ENCODE measurements around the gene SLCO1A2. TPM values are rescaled to one million over a fixed set of nuclear protein-coding genes. Genes with fewer than 3 reads are reported as not detected.

The SLCO1A2 gene
- polyA plus RNA-seq, 4 donors: 0.09 to 1.1 (median 0.18) TPM

- DNase-seq (ENCODE audit: low read depth in 4 of 4, low spot score in 3 of 4): no peak
These were observed 3.9 kb downstream of the SLCO1A2 start for GRCh38 chr12:21330682-21331253.

- DNase-seq (ENCODE audit: low read depth in 4 of 4, low spot score in 3 of 4): no peak
These were observed 6.1 kb downstream of the SLCO1A2 start for GRCh38 chr12:21328578-21328977.

GRCh38 chr12:21324551-21324950, 10.2 kb downstream of the SLCO1A2 start:
- no peak for DNase-seq (ENCODE audit: low read depth in 4 of 4, low spot score in 3 of 4)

GRCh38 chr12:21323736-21324135, 11.0 kb downstream of the SLCO1A2 start:
- no peak for DNase-seq (ENCODE audit: low read depth in 4 of 4, low spot score in 3 of 4)

- no peak for DNase-seq (ENCODE audit: low read depth in 4 of 4, low spot score in 3 of 4)
These were observed 25.9 kb downstream of the SLCO1A2 start for GRCh38 chr12:21308785-21309184.

- DNase-seq (ENCODE audit: low read depth in 4 of 4, low spot score in 3 of 4): no peak
These were observed 29.1 kb downstream of the SLCO1A2 start for GRCh38 chr12:21305661-21306060.

- DNase-seq (ENCODE audit: low read depth in 4 of 4, low spot score in 3 of 4): no peak
These were observed 34.1 kb downstream of the SLCO1A2 start for GRCh38 chr12:21300632-21301031.

GRCh38 chr12:21296751-21297406, 37.8 kb downstream of the SLCO1A2 start:
- DNase-seq (ENCODE audit: low read depth in 4 of 4, low spot score in 3 of 4): no peak

GRCh38 chr12:21296348-21296747, 38.4 kb downstream of the SLCO1A2 start:
- no peak for DNase-seq (ENCODE audit: low read depth in 4 of 4, low spot score in 3 of 4)

- no peak for DNase-seq (ENCODE audit: low read depth in 4 of 4, low spot score in 3 of 4)
These were observed 40.5 kb downstream of the SLCO1A2 start for GRCh38 chr12:21294176-21294575.

- no peak for DNase-seq (ENCODE audit: low read depth in 4 of 4, low spot score in 3 of 4)
These were observed 42.6 kb downstream of the SLCO1A2 start for GRCh38 chr12:21292111-21292510.

GRCh38 chr12:21289698-21290097, 45.0 kb downstream of the SLCO1A2 start:
- no peak for DNase-seq (ENCODE audit: low read depth in 4 of 4, low spot score in 3 of 4)

- DNase-seq (ENCODE audit: low read depth in 4 of 4, low spot score in 3 of 4): no peak
These were observed 57.9 kb downstream of the SLCO1A2 start for GRCh38 chr12:21276826-21277225.

- no peak for DNase-seq (ENCODE audit: low read depth in 4 of 4, low spot score in 3 of 4)
These were observed 68.8 kb downstream of the SLCO1A2 start for GRCh38 chr12:21265932-21266331.

- DNase-seq (ENCODE audit: low read depth in 4 of 4, low spot score in 3 of 4): no peak
These were observed 70.5 kb downstream of the SLCO1A2 start for GRCh38 chr12:21264232-21264631.

- no peak for DNase-seq (ENCODE audit: low read depth in 4 of 4, low spot score in 3 of 4)
These were observed 77.5 kb downstream of the SLCO1A2 start for GRCh38 chr12:21257172-21257571.

GRCh38 chr12:21252070-21252469, 82.6 kb downstream of the SLCO1A2 start:
- no peak for DNase-seq (ENCODE audit: low read depth in 4 of 4, low spot score in 3 of 4)

- no peak for DNase-seq (ENCODE audit: low read depth in 4 of 4, low spot score in 3 of 4)
These were observed 86.0 kb downstream of the SLCO1A2 start for GRCh38 chr12:21248679-21249078.

GRCh38 chr12:21239866-21240265, 94.9 kb downstream of the SLCO1A2 start:
- no peak for DNase-seq (ENCODE audit: low read depth in 4 of 4, low spot score in 3 of 4)

GRCh38 chr12:21234395-21234794, 100.3 kb downstream of the SLCO1A2 start:
- no peak for DNase-seq (ENCODE audit: low read depth in 4 of 4, low spot score in 3 of 4)

- no peak for DNase-seq (ENCODE audit: low read depth in 4 of 4, low spot score in 3 of 4)
These were observed 110.8 kb downstream of the SLCO1A2 start for GRCh38 chr12:21223930-21224329.

- DNase-seq (ENCODE audit: low read depth in 4 of 4, low spot score in 3 of 4): no peak
These were observed 112.9 kb downstream of the SLCO1A2 start for GRCh38 chr12:21221778-21222177.

GRCh38 chr12:21221072-21221471, 113.6 kb downstream of the SLCO1A2 start:
- no peak for DNase-seq (ENCODE audit: low read depth in 4 of 4, low spot score in 3 of 4)

Data from right renal pelvis (tissue), 4 donors.